ENCODE measurements around the gene ARL3.
"Not testable (repeated sequence)": the region's sequence is repeated elsewhere in the genome, so short reads cannot be mapped to it uniquely, and the experiment has no call there.

The ARL3 gene

GRCh38 chr10:102698894-102699293 is 15.3 kb downstream of the ARL3 start:
- H3K4ac ChIP-seq (ENCODE audit: low read depth in 1 of 2, low read length in 2 of 2): no peak overlapping the region
- 100% methylated on average over 1 of the region's 2 CpGs for WGBS
- peaks cover 11% of the 10 kb centered on the region for H3K4me1 ChIP-seq (ENCODE audit: control insufficient read depth, insufficient read depth, low read depth, low read length)
- H3K9me3 ChIP-seq (ENCODE audit: control insufficient read depth, low read length): no peaks in the 10 kb centered on the region
- no peak overlapping the region for H4K91ac ChIP-seq (ENCODE audit: low read length)
- no peak overlapping the region for H3K4me2 ChIP-seq (ENCODE audit: low read length, poor library complexity, severe bottlenecking)
- no peak for DNase-seq
- H3K36me3 ChIP-seq (ENCODE audit: control insufficient read depth in 1 of 2, insufficient read depth in 2 of 2, low read depth in 1 of 2, low read length in 2 of 2): peaks cover 11 to 45% of the 10 kb centered on the region in 2 experiments
- no peaks in the 10 kb centered on the region for H3K27me3 ChIP-seq (ENCODE audit: control insufficient read depth in 1 of 2, insufficient read depth in 1 of 2, low read length in 2 of 2)
- no peak overlapping the region for H3K18ac ChIP-seq (ENCODE audit: low read depth in 1 of 2, low read length in 2 of 2)
- no peak overlapping the region for H2BK15ac ChIP-seq (ENCODE audit: low read depth, poor library complexity, severe bottlenecking)
- no peak overlapping the region for H2AFZ ChIP-seq (ENCODE audit: low read depth, low read length)
- H3K23ac ChIP-seq (ENCODE audit: low read length in 2 of 2): no peak overlapping the region
- H3K79me1 ChIP-seq (replicated peaks; ENCODE audit: low read length, poor library complexity, severe bottlenecking): peaks cover 11% of the 10 kb centered on the region
- H2AK5ac ChIP-seq (ENCODE audit: low read length, severe bottlenecking): no peak overlapping the region
- no peak overlapping the region for H2BK5ac ChIP-seq (ENCODE audit: low read depth, low read length, poor library complexity, severe bottlenecking)
- H3K4me3 ChIP-seq (ENCODE audit: insufficient read depth in 1 of 2, low read depth in 1 of 2, low read length in 2 of 2): no peak overlapping the region
- H3K14ac ChIP-seq (ENCODE audit: low read length in 2 of 2): no peak overlapping the region
- H4K8ac ChIP-seq (ENCODE audit: low read length): no peak overlapping the region
- no peak overlapping the region for H3K27ac ChIP-seq (ENCODE audit: low read length, poor library complexity, severe bottlenecking)
- H2BK12ac ChIP-seq (ENCODE audit: low read length in 2 of 2): no peak overlapping the region
- H3K9ac ChIP-seq (ENCODE audit: low read length): no peak overlapping the region
- no peak overlapping the region for H2BK120ac ChIP-seq (ENCODE audit: low read depth, low read length)

- Histone ChIP-seq H3K9ac (ENCODE audit: low read length) (no peak overlapping the region), H3K9me3 (ENCODE audit: control insufficient read depth, low read length) (no peaks in the 10 kb centered on the region), H3K27ac (ENCODE audit: low read length, poor library complexity, severe bottlenecking) (no peak overlapping the region), H3K4ac (ENCODE audit: low read depth in 1 of 2, low read length in 2 of 2) (no peak overlapping the region), H2BK5ac (ENCODE audit: low read depth, low read length, poor library complexity, severe bottlenecking) (no peak overlapping the region), H2BK15ac (ENCODE audit: low read depth, poor library complexity, severe bottlenecking) (no peak overlapping the region), H3K79me1 (replicated peaks; ENCODE audit: low read length, poor library complexity, severe bottlenecking) (peaks cover 10% of the 10 kb centered on the region), H3K4me1 (ENCODE audit: control insufficient read depth, insufficient read depth, low read depth, low read length) (peaks cover 5% of the 10 kb centered on the region), H2BK12ac (ENCODE audit: low read length in 2 of 2) (no peak overlapping the region), H3K18ac (ENCODE audit: low read depth in 1 of 2, low read length in 2 of 2) (no peak overlapping the region), H3K4me3 (ENCODE audit: insufficient read depth in 1 of 2, low read depth in 1 of 2, low read length in 2 of 2) (no peak overlapping the region), H3K4me2 (ENCODE audit: low read length, poor library complexity, severe bottlenecking) (no peak overlapping the region), H3K27me3 (ENCODE audit: control insufficient read depth in 1 of 2, insufficient read depth in 1 of 2, low read length in 2 of 2) (no peaks in the 10 kb centered on the region), H2AK5ac (ENCODE audit: low read length, severe bottlenecking) (no peak overlapping the region), H4K91ac (ENCODE audit: low read length) (no peak overlapping the region), H2AFZ (ENCODE audit: low read depth, low read length) (no peak overlapping the region), H2BK120ac (ENCODE audit: low read depth, low read length) (no peak overlapping the region), H3K14ac (ENCODE audit: low read length in 2 of 2) (no peak overlapping the region), H4K8ac (ENCODE audit: low read length) (no peak overlapping the region), H3K36me3 (ENCODE audit: control insufficient read depth in 1 of 2, insufficient read depth in 2 of 2, low read depth in 1 of 2, low read length in 2 of 2) (peaks cover 17 to 45% of the 10 kb centered on the region in 2 experiments), H3K23ac (ENCODE audit: low read length in 2 of 2) (no peak overlapping the region)
- WGBS: 100% methylated on average over 1 of the region's 3 CpGs
- DNase-seq: no peak
These were observed 17.5 kb downstream of the ARL3 start for GRCh38 chr10:102696736-102697135.

GRCh38 chr10:102695401-102695800 is 18.8 kb downstream of the ARL3 start:
- WGBS: over 99% methylated on average over 9 of the region's 10 CpGs
- not testable (repeated sequence) for H3K23ac ChIP-seq (ENCODE audit: low read length in 2 of 2)

GRCh38 chr10:102691285-102692066 is 22.7 kb downstream of the ARL3 start:
- Histone ChIP-seq H4K91ac (ENCODE audit: low read length) (no peak overlapping the region), H3K4ac (ENCODE audit: low read depth in 1 of 2, low read length in 2 of 2) (no peak overlapping the region), H2AFZ (ENCODE audit: low read depth, low read length) (no peak overlapping the region), H3K9me3 (ENCODE audit: control insufficient read depth, low read length) (no peaks in the 10 kb centered on the region), H2BK12ac (ENCODE audit: low read length in 2 of 2) (no peak overlapping the region), H3K79me1 (replicated peaks; ENCODE audit: low read length, poor library complexity, severe bottlenecking) (no peaks in the 10 kb centered on the region), H3K36me3 (ENCODE audit: control insufficient read depth in 1 of 2, insufficient read depth in 2 of 2, low read depth in 1 of 2, low read length in 2 of 2) (peaks cover 12 to 21% of the 10 kb centered on the region in 2 experiments), H3K27me3 (ENCODE audit: control insufficient read depth in 1 of 2, insufficient read depth in 1 of 2, low read length in 2 of 2) (no peaks in the 10 kb centered on the region), H3K18ac (ENCODE audit: low read depth in 1 of 2, low read length in 2 of 2) (no peak overlapping the region), H3K9ac (ENCODE audit: low read length) (peak overlapping the region; percentile 47), H3K27ac (ENCODE audit: low read length, poor library complexity, severe bottlenecking) (no peak overlapping the region), H2AK5ac (ENCODE audit: low read length, severe bottlenecking) (no peak overlapping the region), H3K4me3 (ENCODE audit: insufficient read depth in 1 of 2, low read depth in 1 of 2, low read length in 2 of 2) (no peak overlapping the region), H4K8ac (ENCODE audit: low read length) (no peak overlapping the region), H2BK5ac (ENCODE audit: low read depth, low read length, poor library complexity, severe bottlenecking) (no peak overlapping the region), H3K4me2 (ENCODE audit: low read length, poor library complexity, severe bottlenecking) (no peak overlapping the region), H3K23ac (ENCODE audit: low read length in 2 of 2) (no peak overlapping the region), H2BK15ac (ENCODE audit: low read depth, poor library complexity, severe bottlenecking) (no peak overlapping the region), H3K4me1 (ENCODE audit: control insufficient read depth, insufficient read depth, low read depth, low read length) (no peaks in the 10 kb centered on the region), H2BK120ac (ENCODE audit: low read depth, low read length) (no peak overlapping the region), H3K14ac (ENCODE audit: low read length in 2 of 2) (no peak overlapping the region)
- peak; percentile 65 for DNase-seq
- 81% methylated on average over 5 of the region's 8 CpGs for WGBS

More at GRCh38 chr10:102695401-102695800, 18.8 kb downstream of the ARL3 start:
- not testable (repeated sequence) for H2BK15ac ChIP-seq (ENCODE audit: low read depth, poor library complexity, severe bottlenecking); H3K4ac ChIP-seq (ENCODE audit: low read depth in 1 of 2, low read length in 2 of 2); DNase-seq; H2BK5ac ChIP-seq (ENCODE audit: low read depth, low read length, poor library complexity, severe bottlenecking); H3K79me1 ChIP-seq (replicated peaks; ENCODE audit: low read length, poor library complexity, severe bottlenecking); H3K4me3 ChIP-seq (ENCODE audit: insufficient read depth in 1 of 2, low read depth in 1 of 2, low read length in 2 of 2); H3K27ac ChIP-seq (ENCODE audit: low read length, poor library complexity, severe bottlenecking); H4K91ac ChIP-seq (ENCODE audit: low read length); H3K9me3 ChIP-seq (ENCODE audit: control insufficient read depth, low read length); H4K8ac ChIP-seq (ENCODE audit: low read length); H2BK120ac ChIP-seq (ENCODE audit: low read depth, low read length); H3K14ac ChIP-seq (ENCODE audit: low read length in 2 of 2); H3K27me3 ChIP-seq (ENCODE audit: control insufficient read depth in 1 of 2, insufficient read depth in 1 of 2, low read length in 2 of 2); H2BK12ac ChIP-seq (ENCODE audit: low read length in 2 of 2); H3K18ac ChIP-seq (ENCODE audit: low read depth in 1 of 2, low read length in 2 of 2); H3K4me1 ChIP-seq (ENCODE audit: control insufficient read depth, insufficient read depth, low read depth, low read length); H2AK5ac ChIP-seq (ENCODE audit: low read length, severe bottlenecking); H3K4me2 ChIP-seq (ENCODE audit: low read length, poor library complexity, severe bottlenecking); H2AFZ ChIP-seq (ENCODE audit: low read depth, low read length); H3K9ac ChIP-seq (ENCODE audit: low read length)
- peaks cover 17 to 43% of the 10 kb centered on the region in 2 experiments for H3K36me3 ChIP-seq (ENCODE audit: control insufficient read depth in 1 of 2, insufficient read depth in 2 of 2, low read depth in 1 of 2, low read length in 2 of 2)
